Pancreas (tissue), 10 donors: ENCODE results near the gene ITSN1. TPM values are rescaled to one million over a fixed set of nuclear protein-coding genes. Genes with fewer than 3 reads are reported as not detected.
"Not testable (repeated sequence)": the region's sequence is repeated elsewhere in the genome, so short reads cannot be mapped to it uniquely, and the experiment has no call there.

Experiments
- ATAC-seq, 4 donors: fragments of 200-7000 bp; cut with Tn5 transposase; one replicate each; pipeline versions ENCODE4 v1.8.0 to v1.9.1; 2020; ENCODE audit warnings: mild to moderate bottlenecking in 4 of 4, moderate library complexity in 4 of 4
- DNase-seq, 6 donors: peaks; one replicate each; pipeline ENCODE4 v3.0.0-alpha.2; 2020
- FAIRE-seq: peaks from 2 replicates; lab custom pipeline; 2012; peaks lifted over from hg19 to GRCh38; lab: Jason Lieb, UNC
- H3K27ac ChIP-seq, 4 donors: fragments of 200-600 bp; sonication (generic); 1 replicate in 3 of 4; 2 replicates in 1 of 4; pipeline versions ENCODE4 v1.5.0 to v1.8.0; 2020
- H3K27me3 ChIP-seq, 4 donors: fragments of 200-600 bp; one replicate each; pipeline ENCODE4 v1.8.0; 2021
- H3K36me3 ChIP-seq, 3 donors: fragments of 200-600 bp; sonication (generic) in 1 of 3; one replicate each; pipeline versions ENCODE4 v1.5.0 to v1.8.0; 2020 to 2021
- H3K4me1 ChIP-seq, 3 donors: fragments of 200-600 bp; one replicate each; pipeline ENCODE4 v1.8.0; 2021
- H3K4me3 ChIP-seq, 4 donors: fragments of 200-600 bp; sonication (generic) in 2 of 4; one replicate each; pipeline versions ENCODE4 v1.5.0 to v1.8.0; 2020 to 2021
- H3K9me3 ChIP-seq, 4 donors: fragments of 200-600 bp; one replicate each; pipeline ENCODE4 v1.8.0; 2021
- CTCF ChIP-seq, 4 donors: fragments of 200-600 bp; sonication (generic) in 3 of 4; IDR thresholded peaks; one replicate each; pipeline versions ENCODE4 v1.5.0 to v1.8.0; 2021; ENCODE audit warnings: antibody characterized with exemption in 4 of 4
- WGBS, 2 donors: extraction: QIAGEN DNeasy Blood & Tissue Kit; methylation state at CpG; one replicate each; pipeline ENCODE4 v1.1.7; 2013; 5-methylcytosine and 5-hydroxymethylcytosine counted together
- intact Hi-C, 3 donors: fragments of 100-400 bp; cut with DNase I; formaldehyde crosslinking; loops; one replicate each; pipeline versions ENCODE4 v1.11.1 to v1.14.2; 2022
- polyA plus RNA-seq, 2 donors: library from polyadenylated mRNA; stranded (reverse); fragments of 200-250 nt; gene quantifications; one replicate each; pipeline ENCODE4 v1.2.3, GENCODE V29; 2013
- total RNA-seq, 6 donors: library from RNA; stranded (reverse); fragmentation: NEBNext Ultra II Directional in 4 of 6; extraction: Animal tissue kit (Norgen Biotek cat#: 25700) in 4 of 6; gene quantifications; one replicate each; pipeline versions ENCODE4 v1.2.1 to v1.2.4, GENCODE V29; 2021 to 2023
- donor health status: healthy with polysubstance abuse.
- donor health status: DM: no; HTN: no; CAD: no; lungs with moderate emphysema.
- donor health status: DM: no; HTN: no; CAD: no.
- donor health status: control.
- donor health status: control.
- donor health status: Bipolar disorder and iron deficiency.
- donor health status: DM: yes; HTN: yes; CAD: no.
- donor health status: DM: no; HTN: no; CAD: no.
- donor health status: DM: no; HTN: no; CAD: no.
- donor health status: DM: yes; HTN: yes; CAD: no.

Gene ITSN1
- total and polyA plus RNA-seq, 8 donors, result 3.5 to 19.4 (median 6.0) TPM

GRCh38 chr21:33674226-33674625, 31.9 kb downstream of the ITSN1 start:
- no peak for ATAC-seq
- H3K27me3 ChIP-seq, result no peaks in the 10 kb centered on the region
- no peak for DNase-seq

GRCh38 chr21:33676666-33677065, 34.4 kb downstream of the ITSN1 start:
- H3K4me1 ChIP-seq, ATAC-seq, H3K36me3 ChIP-seq, H3K27ac ChIP-seq, FAIRE-seq, H3K27me3 ChIP-seq, H3K4me3 ChIP-seq, intact Hi-C loops, DNase-seq, H3K9me3 ChIP-seq: not testable (repeated sequence)
- 92 to 93% methylated on average over 5 of the region's 5 CpGs for WGBS, 2 donors

More at GRCh38 chr21:33674226-33674625, 31.9 kb downstream of the ITSN1 start:
- Histone ChIP-seq H3K27ac (no peak overlapping the region), H3K4me1 (no peaks in the 10 kb centered on the region), H3K4me3 (no peak overlapping the region), H3K9me3 (no peaks in the 10 kb centered on the region), H3K36me3 (no peaks in the 10 kb centered on the region)
- intact Hi-C loops, result no loop called here
- no peak for TF ChIP-seq CTCF (IDR thresholded peaks at IDR 0.05)
- no peak for FAIRE-seq
- WGBS, 2 donors, result 95 to 96% methylated on average over 1 of the region's 1 CpG

GRCh38 chr21:33677450-33677849, 35.1 kb downstream of the ITSN1 start:
- 92 to 95% methylated on average over 9 of the region's 9 CpGs for WGBS, 2 donors
- no peak overlapping the region for H3K27ac ChIP-seq
- intact Hi-C loops, result no loop called here
- DNase-seq (no peak), FAIRE-seq (no peak), ATAC-seq (no peak)
- H3K4me3 ChIP-seq, result no peak overlapping the region
- no peaks in the 10 kb centered on the region for H3K9me3 ChIP-seq
- TF ChIP-seq CTCF (IDR thresholded peaks at IDR 0.05), result no peak
- no peaks in the 10 kb centered on the region for H3K27me3 ChIP-seq
- H3K36me3 ChIP-seq, result no peaks in the 10 kb centered on the region
- no peaks in the 10 kb centered on the region for H3K4me1 ChIP-seq

GRCh38 chr21:33680870-33681269, 38.6 kb downstream of the ITSN1 start:
- DNase-seq (no peak), FAIRE-seq (no peak), ATAC-seq (no peak)
- TF ChIP-seq CTCF (IDR thresholded peaks at IDR 0.05), result no peak
- no peaks in the 10 kb centered on the region for H3K9me3 ChIP-seq
- intact Hi-C loops, result no loop called here
- peaks cover 6 to 24% (median 21%) of the 10 kb centered on the region in 3 donors for H3K4me1 ChIP-seq
- no peak overlapping the region for H3K27ac ChIP-seq
- 83 to 86% methylated on average over 6 of the region's 6 CpGs for WGBS, 2 donors
- no peaks in the 10 kb centered on the region for H3K27me3 ChIP-seq
- no peaks in the 10 kb centered on the region for H3K36me3 ChIP-seq
- no peak overlapping the region for H3K4me3 ChIP-seq

- Histone ChIP-seq H3K27ac (peak overlapping the region in 2 of 4 donors; percentile 8 to 12), H3K9me3 (no peaks in the 10 kb centered on the region), H3K4me1 (peaks cover 6 to 29% (median 28%) of the 10 kb centered on the region in 3 donors), H3K4me3 (no peak overlapping the region), H3K36me3 (no peaks in the 10 kb centered on the region), H3K27me3 (no peaks in the 10 kb centered on the region)
- WGBS, 2 donors, result 73 to 75% methylated on average over 4 of the region's 4 CpGs
- DNase-seq, result no peak
- FAIRE-seq, result no peak
- TF ChIP-seq CTCF (IDR thresholded peaks at IDR 0.05), result no peak
- peak in 3 of 4 donors; percentile 40 to 46 (median 41) for ATAC-seq
- intact Hi-C loops, result no loop called here
Observed at GRCh38 chr21:33682992-33683627, 40.8 kb downstream of the ITSN1 start.
